GM21619 (cell line): Measurements from ENCODE around the gene CES2.
A peak's percentile ranks its signal among the peaks of the same experiment; 100 is the strongest.
"Not testable (repeated sequence)": the region's sequence is repeated elsewhere in the genome, so short reads cannot be mapped to it uniquely, and the experiment has no call there.

Experiments
- ATAC-seq: cut with Tn5 transposase; IDR thresholded peaks from one replicate; pipeline ENCODE4 v1.9.1; 2021; ENCODE audit not compliant: unreplicated experiment

The CES2 gene

DNA sequence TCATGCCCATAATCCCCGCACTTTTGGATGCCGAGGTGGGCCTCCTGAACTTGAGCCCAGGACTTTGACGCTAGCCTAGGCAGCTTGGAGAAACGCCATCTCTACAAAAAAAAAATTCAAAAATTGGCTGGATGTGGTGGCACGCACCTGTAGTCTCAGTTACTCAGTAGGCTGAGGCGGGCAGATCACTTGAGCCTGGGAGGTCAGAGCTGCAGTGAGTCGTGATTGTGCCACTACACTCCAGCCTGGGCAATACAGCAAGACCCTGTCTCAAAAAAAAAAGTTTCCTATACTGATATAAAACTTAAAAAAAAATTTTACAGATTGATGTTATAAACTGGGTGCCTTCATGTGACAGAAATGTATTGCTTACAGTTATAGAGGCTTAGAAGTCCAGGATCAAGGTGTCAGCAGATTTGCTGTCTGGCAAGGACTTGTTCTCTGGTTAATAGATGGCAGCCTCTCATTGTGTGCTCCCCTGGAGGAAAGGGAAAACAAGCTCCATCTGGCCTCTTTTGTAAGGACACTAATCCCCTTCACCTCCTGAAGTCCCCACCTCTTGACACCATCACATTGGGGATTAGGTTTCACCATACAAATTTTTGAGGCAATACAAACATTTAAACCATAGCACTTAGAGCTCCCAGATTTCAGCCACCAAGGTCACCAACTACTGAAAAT, 17.3 kb downstream of the CES2 start:
- ATAC-seq, result no peak

DNA sequence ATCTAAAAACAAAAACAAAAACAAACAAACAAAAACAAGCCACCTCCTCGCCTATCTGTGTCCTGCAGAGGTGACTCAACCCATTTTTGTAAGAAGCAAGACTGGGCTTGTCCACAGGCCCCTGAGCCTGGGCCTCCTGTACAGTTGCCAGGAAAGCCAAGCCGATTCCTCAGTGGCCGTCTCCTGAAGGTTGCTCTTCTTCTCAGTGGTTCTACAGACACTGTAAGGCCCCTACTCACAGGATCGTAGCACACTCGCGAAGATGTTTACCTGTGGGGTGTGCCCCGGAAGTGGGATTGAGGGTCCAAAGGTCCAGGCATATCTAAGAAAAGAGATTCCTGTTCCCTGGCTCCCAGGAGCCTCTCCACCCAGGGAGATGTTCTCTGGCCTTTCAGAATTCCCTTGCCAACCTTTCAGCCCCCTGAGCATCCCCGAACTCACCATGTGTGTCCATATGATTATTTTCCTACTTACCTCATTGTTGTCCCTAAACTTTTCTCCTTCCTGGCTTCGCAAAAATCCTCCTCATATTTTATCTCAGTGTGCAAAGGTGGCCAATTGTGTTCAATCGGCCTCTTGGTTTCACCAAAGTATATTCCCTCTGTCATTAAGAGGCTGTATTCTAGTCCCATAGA, 18.3 kb downstream of the CES2 start:
- no peak for ATAC-seq

DNA sequence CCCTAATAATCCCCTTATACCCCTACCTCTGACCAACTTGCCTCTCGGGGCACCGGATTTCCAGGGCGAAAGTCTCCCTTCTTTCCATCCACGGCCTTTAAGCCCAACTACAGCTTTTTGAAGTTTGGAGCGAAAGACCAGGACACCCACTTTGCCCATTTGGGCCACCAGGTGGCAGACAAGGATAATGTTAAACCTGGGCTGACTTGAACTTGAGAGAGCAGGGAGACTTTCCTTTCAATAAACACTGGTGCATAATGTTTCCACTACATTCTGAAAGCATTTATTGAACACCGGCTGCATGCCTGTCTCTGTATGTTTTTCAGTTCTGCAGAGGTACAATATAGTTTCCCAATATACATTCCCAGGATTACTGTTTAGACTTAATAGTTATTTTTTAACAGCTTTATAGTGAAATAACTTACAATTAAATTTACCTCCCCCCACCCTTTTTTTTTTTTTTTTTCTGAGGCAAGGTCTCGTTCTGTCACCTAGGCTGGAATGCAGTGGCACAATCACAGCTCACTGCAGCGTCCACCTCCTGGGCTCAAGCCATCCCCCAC, 18.9 kb downstream of the CES2 start:
- no peak for ATAC-seq

DNA sequence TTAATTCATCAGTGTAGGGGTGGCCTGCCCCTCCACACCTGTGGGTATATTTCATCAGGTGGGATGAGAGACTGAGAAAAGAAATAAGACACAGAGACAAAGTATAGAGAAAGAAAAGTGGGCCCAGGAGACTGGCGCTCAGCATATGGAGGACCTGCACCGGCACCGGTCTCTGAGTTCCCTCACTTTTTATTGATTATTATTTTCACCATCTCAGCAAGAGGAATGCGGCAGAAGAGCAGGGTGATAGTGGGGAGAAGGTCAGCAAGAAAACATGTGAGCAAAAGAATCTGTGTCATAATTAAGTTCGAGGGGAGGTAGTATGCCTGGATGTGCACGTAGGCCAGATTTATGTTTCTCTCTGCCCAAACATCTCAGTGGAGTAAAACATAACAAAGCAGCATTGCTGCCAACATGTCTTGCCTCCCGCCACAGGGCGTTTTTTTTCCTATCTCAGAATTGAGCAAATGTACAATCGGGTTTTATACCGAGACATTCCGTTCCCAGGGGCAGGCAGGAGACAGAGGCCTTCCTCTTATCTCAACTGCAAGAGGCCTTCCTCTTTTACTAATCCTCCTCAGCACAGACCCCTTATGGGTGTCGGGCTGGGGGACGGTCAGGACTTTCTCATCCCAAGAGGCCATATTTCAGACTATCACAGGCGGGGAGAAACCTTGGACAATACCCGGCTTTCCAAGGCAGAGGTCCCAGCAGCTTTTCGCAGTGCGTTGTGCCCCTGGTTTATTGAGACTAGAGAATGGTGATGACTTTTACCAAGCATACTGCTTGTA, 20.2 kb downstream of the CES2 start:
- ATAC-seq, result not testable (repeated sequence)

DNA sequence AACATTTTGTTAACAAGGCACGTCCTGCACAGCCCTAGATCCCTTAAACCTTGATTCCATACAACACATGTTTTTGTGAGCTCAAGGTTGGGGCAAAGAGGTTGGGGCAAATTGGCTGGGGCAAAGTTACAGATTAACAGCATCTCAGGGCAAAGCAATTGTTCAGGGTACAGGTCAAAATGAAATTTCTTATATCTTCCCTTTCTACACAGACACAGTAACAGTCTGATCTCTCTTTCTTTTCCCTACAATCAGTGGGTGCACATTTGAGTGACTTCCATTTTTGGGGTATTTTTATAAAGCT, 20.8 kb downstream of the CES2 start:
- not testable (repeated sequence) for ATAC-seq

DNA sequence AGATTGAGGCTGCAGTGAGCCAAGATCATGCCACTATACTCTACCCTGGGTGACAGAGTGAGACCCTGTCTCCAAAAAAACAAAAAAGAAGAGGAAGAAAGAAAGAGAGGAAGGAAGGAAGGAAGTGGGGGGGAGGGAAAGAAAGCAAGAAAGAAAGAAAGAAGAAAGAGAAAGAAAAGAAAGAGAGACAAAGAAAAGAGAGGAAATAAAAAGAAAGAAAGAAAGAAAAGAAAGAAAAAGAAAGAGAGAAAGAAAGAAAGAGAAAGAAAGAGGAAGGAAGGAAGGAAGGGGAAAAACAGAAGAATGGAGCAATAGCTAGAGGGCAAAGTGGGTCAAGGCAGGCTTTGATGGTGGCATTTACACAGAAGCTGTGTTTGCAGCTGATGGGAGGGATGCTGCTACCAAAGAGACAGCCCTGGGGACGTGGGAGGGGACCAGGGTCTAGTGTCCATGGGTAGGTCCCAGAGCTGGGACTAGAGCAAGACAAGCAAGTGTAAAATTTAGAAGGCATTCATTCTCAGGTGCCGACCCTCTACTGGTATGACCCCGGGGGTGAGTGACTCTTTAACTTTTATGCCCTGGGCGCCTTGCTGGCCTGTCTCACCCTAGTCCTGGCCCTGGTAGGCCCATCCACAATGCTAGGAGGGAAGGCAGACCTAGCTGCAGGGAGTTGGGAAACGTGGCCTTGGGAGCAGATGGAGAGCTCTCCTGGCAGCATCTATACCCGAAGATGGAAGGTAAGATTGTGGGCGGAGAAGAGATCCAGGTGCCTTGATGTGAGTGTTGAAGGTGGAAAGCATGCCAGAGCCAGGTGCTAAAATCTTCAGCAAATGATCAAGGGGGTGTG, 23.8 kb downstream of the CES2 start:
- ATAC-seq, result no peak

DNA sequence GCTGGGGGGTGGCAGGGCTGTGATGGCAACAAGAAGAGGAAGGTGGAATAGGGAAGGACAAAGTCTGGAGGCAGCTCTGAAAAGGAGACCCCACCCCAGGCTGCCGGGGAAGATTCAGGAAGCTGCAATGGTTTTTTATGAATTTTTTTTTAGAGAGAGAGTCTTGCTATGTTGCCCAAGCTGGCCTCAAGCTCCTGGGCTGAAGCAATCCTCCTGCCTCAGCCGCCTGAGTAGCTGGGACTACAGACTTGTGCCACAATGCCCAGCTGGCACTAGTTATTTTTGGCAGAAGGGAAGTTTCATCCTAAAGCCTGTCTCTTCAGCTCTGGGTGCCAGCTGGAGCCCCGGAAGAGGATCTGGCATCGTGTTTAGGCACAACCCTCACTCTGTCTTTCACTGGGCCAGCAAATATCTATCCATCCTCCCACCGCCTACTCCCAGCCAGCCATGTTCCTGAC, 24.4 kb downstream of the CES2 start:
- ATAC-seq, result no peak

DNA sequence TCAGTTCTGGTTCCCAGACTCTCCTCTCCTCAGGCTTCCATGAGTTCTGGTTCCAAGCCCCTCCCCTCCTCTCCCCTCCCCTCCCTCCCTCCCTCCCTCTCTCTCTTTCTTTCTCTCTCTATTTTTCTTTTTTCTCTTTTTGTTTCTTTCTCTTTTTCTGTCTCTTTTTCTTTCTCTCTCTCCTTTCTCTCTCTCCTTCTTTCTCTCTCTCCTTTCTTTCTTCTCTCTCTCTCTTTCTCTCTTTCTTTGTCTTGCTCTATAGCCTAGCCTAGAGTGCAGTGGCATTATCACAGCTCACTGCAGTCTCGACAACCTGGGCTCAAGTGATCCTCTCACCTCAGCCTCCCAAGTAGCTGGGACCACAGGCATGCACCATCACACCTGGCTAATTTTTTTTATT, 25.0 kb downstream of the CES2 start:
- no peak for ATAC-seq

DNA sequence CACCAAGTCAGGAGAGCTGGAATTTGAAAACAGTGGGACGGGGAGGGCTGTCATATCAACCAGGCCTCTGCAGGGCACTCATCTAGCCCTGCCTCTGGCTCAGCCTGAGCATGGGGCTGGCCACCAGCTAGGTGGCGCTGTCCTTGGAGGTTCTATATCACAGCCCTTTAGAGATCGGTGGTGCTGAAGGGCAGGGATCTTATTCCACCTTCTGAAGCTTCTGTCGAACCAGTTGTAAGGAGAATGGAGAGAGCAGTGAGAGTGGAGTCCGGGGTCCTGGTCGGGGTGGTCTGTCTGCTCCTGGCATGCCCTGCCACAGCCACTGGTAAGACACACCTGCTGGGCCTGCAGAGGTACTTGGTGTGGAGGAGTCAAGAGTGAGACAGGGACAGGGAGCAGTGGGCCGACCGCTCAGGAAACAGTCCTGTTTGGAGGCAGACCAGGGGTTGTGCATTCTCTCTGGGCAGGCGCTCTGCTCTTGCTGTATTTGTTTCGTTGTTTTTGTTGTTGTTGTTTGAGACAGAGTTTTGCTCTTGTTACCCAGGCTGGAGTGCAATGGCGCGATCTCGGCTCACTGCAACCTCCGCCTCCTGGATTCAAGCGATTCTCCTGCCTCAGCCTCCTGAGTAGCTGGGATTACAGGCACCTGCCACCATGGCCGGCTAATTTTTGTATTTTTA, 25.9 kb downstream of the CES2 start, which contains the start of gene CES3:
TSS of gene CES3 (plus strand) at position 202 of the 680 bp plus-strand sequence. CDS start at position 244, 42 bp downstream.
- peak; percentile 60 for ATAC-seq

DNA sequence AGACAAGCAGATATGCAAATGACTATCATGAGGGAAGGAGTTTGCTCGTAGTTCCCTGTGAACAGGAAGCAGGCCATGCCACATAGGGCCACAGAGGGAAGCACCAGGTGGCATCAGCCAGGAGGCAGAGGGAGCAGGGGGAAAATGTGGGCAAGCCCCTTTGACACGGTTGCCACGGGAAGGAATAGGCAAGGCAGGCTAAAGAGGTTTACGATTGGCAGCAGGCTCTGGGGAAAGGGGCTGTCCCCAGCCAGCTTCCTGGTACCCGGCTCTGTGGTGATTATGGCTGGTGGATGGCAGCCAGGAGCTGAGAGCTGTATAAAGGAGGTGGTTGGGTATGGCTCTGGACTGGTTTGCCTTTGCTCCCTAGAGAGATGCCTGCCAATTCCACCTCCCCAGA, 26.6 kb downstream of the CES2 start:
- ATAC-seq, result no peak

DNA sequence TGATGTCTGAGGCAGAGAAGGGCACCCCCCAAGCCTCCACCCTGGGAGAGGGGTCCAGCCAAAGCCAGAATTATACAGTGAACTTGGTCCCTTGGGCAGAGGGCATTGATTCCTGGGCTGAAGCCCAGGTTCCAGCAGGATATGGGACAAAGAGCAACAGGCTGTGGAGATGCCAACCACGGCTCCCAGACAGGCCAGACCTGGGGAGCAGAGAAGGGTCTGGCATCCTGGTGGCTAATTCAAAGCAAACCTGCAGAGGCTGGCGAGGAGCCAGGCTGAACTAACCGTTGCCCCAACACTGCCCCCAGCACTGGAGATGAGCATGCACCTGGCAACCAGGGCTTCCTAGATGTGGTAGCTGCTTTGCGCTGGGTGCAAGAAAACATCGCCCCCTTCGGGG, 28.7 kb downstream of the CES2 start:
- ATAC-seq, result no peak

DNA sequence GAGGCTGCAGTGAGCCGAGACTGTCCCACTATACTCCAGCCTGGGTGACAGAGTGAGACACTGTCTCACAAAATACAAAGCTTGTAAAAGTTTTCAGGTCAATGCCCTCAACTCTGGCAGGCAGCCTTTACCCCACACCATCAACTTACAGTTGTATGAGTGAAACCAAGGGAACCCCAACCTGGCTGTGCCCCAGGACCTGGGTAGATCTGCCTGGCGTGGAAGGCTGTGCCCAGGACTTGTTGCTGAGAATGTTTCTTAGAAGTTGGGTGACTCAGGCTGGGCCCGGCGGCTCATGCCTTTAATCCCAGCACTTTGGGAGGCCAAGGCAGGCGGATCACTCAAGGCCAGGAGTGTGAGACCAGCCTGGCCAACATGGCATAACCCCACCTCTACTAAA, 33.5 kb downstream of the CES2 start:
- no peak for ATAC-seq

DNA sequence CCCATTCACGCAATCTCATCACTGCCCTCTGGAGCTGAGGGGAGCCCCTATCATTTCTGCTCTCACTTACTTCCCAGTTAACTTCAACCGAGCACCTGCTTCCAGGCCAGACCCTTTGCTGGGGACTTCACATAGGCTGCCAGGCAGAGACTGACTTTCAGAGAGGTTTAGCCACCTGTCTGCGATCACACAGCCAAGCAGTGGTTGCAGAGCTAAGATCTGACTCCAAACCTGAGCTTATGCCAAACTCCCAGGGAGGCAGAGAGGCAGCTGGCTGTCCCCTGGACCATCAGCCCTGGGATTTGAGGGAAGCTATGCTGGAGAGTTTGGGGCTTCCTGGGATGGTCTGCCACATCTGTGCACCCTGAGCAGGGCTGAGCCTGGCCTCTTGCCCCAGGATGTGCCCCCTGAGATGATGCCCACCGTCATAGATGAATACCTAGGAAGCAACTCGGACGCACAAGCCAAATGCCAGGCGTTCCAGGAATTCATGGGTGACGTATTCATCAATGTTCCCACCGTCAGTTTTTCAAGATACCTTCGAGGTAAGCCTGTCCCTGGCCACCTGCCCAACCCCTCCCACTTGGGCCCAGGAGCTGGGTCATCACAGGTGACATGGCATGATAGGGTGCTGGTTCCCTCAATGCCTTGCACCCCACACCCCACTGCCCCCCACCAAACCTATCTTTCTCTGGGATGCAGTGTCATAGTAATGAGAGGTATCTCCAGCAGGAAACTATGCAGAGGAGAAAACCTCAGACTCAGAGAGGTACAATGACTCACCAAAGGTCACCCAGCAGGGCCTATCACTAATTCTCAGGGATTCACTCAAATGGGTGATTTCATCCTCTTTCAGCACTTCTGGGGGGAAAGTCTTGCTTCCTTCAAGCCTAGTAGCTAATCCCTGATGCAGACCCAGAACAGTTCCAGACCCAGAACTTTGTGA, 35.7 kb downstream of the CES2 start:
- no peak for ATAC-seq

DNA sequence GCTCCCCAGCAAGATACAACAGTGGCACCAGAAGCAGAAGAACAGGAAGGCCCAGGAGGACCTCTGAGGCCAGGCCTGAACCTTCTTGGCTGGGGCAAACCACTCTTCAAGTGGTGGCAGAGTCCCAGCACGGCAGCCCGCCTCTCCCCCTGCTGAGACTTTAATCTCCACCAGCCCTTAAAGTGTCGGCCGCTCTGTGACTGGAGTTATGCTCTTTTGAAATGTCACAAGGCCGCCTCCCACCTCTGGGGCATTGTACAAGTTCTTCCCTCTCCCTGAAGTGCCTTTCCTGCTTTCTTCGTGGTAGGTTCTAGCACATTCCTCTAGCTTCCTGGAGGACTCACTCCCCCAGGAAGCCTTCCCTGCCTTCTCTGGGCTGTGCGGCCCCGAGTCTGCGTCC, 37.7 kb downstream of the CES2 start:
- ATAC-seq, result no peak

DNA sequence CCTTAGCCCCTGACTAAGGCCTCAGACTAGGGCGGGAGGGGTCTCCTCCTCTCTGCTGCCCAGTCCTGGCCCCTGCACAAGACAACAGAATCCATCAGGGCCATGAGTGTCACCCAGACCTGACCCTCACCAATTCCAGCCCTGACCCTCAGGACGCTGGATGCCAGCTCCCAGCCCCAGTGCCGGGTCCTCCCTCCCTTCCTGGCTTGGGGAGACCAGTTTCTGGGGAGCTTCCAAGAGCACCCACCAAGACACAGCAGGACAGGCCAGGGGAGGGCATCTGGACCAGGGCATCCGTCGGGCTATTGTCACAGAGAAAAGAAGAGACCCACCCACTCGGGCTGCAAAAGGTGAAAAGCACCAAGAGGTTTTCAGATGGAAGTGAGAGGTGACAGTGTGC, 38.4 kb downstream of the CES2 start:
- no peak for ATAC-seq

DNA sequence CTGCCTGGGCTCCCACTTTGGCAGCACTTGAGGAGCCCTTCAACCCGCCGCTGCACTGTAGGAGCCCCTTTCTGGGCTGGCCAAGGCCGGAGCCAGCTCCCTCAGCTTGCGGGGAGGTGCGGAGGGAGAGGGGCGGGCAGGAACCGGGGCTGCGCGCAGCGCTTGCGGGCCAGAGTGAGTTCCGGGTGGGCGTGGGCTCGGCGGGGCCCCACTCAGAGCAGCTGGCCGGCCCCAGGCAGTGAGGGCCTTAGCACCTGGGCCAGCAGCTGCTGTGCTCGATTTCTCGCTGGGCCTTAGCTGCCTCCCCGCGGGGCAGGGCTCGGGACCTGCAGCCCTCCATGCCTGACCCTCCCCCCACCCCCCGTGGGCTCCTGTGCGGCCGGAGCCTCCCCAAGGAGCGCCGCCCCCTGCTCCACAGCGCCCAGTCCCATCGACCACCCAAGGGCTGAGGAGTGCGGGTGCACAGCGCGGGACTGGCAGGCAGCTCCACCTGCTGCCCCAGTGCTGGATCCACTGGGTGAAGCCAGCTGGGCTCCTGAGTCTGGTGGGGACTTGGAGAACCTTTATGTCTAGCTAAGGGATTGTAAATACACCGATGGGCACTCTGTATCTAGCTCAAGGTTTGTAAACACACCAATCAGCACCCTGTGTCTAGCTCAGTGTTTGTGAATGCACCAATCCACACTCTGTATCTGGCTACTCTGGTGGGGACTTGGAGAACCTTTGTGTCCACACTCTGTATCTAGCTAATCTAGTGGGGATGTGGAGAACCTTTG, 39.0 kb downstream of the CES2 start:
- not testable (repeated sequence) for ATAC-seq

DNA sequence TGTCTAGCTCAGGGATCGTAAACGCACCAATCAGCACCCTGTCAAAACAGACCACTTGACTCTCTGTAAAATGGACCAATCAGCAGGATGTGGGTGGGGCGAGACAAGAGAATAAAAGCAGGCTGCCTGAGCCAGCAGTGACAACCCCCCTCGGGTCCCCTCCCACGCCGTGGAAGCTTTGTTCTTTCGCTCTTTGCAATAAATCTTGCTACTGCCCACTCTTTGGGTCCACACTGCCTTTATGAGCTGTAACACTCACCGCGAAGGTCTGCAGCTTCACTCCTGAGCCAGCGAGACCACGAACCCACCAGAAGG, 39.6 kb downstream of the CES2 start:
- ATAC-seq, result not testable (repeated sequence)

DNA sequence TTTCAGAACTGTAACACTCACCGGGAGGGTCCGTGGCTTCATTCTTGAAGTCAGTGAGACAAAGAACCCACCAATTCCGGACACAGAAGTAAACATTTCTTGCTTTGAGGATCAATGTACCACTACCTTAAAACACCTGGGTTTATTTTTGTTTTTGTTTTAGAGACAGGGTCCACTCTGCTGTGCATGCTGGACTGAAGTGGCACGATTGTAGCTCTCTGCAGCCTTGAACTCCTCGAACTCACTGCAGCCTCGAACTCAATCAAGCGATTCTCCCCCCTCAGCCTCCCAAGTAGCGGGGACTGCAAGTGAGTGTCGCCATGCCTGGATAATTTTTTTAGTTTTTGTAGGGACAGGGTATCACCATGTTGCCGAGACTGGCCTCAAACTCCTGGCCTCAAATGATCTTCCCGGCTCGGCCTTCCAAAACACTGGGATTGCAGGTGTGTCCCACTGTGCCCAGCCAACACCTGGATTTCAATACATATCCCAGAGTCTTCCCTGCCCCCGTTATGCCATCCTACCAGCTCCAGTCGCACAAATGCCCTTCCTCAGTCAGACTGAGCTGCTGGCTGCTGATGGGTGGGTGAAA, 40.1 kb downstream of the CES2 start:
- no peak for ATAC-seq
